Measurements from ENCODE around the gene CYBC1.

CYBC1 gene

DNA sequence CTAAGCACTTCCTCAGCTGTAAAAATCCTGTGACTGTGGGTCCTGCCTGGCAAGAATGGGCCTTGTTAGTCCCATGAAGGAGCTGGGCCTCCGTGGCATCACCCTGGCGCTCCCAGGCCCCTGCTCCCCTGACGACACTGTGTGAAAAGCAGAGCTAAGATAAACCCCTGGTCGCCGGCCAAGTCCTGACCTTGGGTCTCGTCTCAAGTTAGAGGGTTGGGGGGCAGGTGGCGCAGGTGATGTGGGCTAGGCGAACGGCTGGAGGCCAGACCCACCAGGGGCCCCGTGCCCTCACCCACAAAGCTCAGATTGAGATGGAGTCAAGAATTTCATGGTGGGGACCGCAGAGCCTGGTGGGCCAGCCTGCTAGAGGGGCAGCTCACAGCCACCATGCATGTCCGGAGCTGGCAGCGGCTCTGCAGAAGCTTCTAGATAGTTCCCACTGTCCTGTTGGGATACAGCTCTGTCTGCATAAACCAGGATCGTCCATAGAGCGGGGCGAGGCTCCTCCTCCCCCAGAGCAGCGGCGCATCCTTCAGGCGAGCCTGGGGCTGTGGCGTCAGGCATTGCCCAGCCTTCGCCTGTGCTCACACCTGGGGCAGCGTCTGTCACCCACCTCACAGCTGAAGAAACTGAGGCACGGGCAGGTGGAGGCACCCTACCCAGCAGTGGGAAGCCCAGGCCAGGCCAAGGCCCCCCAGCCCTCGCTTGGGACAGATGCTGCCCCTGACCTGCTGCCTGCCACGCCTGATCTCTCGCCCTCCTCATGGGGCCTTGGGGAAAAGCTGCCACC is 12.0 kb downstream of the CYBC1 start:
- peaks cover 36% of the 10 kb centered on the region for H3K36me3 ChIP-seq (ENCODE audit: insufficient read depth, low read length)
- no peaks in the 10 kb centered on the region for H3K9me2 ChIP-seq (ENCODE audit: low read depth, low read length)
- H3K27me3 ChIP-seq (ENCODE audit: insufficient read depth, low read length), result no peaks in the 10 kb centered on the region
- no peaks in the 10 kb centered on the region for H3K79me2 ChIP-seq (ENCODE audit: insufficient read depth, low read length)
- TF ChIP-seq EZH2 (IDR thresholded peaks at IDR 0.05; ENCODE audit: borderline replicate concordance, low read length) (no peak), CTCF (IDR thresholded peaks at IDR 0.05; ENCODE audit: low read length) (no peak)
- H3K4me3 ChIP-seq (ENCODE audit: low read depth, low read length, poor library complexity, severe bottlenecking), result no peak overlapping the region
- no peak overlapping the region for H2AFZ ChIP-seq (ENCODE audit: low read length)
- peaks cover 43% of the 10 kb centered on the region for H3K4me1 ChIP-seq (ENCODE audit: insufficient read depth, low read length, severe bottlenecking)
- no peaks in the 10 kb centered on the region for H4K20me1 ChIP-seq (ENCODE audit: insufficient read depth, low read length)
- H3F3A ChIP-seq (ENCODE audit: insufficient read depth, low read length), result peaks cover 9% of the 10 kb centered on the region; the same call in 1 of the 2 replicates
- no peak overlapping the region for H3K9ac ChIP-seq (ENCODE audit: low read length)
- no peak overlapping the region for H3K27ac ChIP-seq (ENCODE audit: low read depth, low read length, poor library complexity, severe bottlenecking)
- no peaks in the 10 kb centered on the region for H3K9me3 ChIP-seq (ENCODE audit: low read length)
- no peak overlapping the region for H3K4me2 ChIP-seq (ENCODE audit: low read length)

- no peak overlapping the region for H3K27ac ChIP-seq (ENCODE audit: low read depth, low read length, poor library complexity, severe bottlenecking)
- no peaks in the 10 kb centered on the region for H3K79me2 ChIP-seq (ENCODE audit: insufficient read depth, low read length)
- H4K20me1 ChIP-seq (ENCODE audit: insufficient read depth, low read length), result no peaks in the 10 kb centered on the region
- H3K9me3 ChIP-seq (ENCODE audit: low read length), result no peaks in the 10 kb centered on the region
- no peaks in the 10 kb centered on the region for H3K9me2 ChIP-seq (ENCODE audit: low read depth, low read length)
- TF ChIP-seq EZH2 (IDR thresholded peaks at IDR 0.05; ENCODE audit: borderline replicate concordance, low read length) (no peak), CTCF (IDR thresholded peaks at IDR 0.05; ENCODE audit: low read length) (no peak)
- peaks cover 9% of the 10 kb centered on the region; the same call in 1 of the 2 replicates for H3F3A ChIP-seq (ENCODE audit: insufficient read depth, low read length)
- H3K27me3 ChIP-seq (ENCODE audit: insufficient read depth, low read length), result no peaks in the 10 kb centered on the region
- H3K4me1 ChIP-seq (ENCODE audit: insufficient read depth, low read length, severe bottlenecking), result peaks cover 36% of the 10 kb centered on the region
- peaks cover 23% of the 10 kb centered on the region for H3K36me3 ChIP-seq (ENCODE audit: insufficient read depth, low read length)
- no peak overlapping the region for H2AFZ ChIP-seq (ENCODE audit: low read length)
- H3K9ac ChIP-seq (ENCODE audit: low read length), result no peak overlapping the region
- no peak overlapping the region for H3K4me2 ChIP-seq (ENCODE audit: low read length)
- H3K4me3 ChIP-seq (ENCODE audit: low read depth, low read length, poor library complexity, severe bottlenecking), result no peak overlapping the region
Observed at GRCh38 chr17:82437325-82437668, 13.3 kb downstream of the CYBC1 start.

DNA sequence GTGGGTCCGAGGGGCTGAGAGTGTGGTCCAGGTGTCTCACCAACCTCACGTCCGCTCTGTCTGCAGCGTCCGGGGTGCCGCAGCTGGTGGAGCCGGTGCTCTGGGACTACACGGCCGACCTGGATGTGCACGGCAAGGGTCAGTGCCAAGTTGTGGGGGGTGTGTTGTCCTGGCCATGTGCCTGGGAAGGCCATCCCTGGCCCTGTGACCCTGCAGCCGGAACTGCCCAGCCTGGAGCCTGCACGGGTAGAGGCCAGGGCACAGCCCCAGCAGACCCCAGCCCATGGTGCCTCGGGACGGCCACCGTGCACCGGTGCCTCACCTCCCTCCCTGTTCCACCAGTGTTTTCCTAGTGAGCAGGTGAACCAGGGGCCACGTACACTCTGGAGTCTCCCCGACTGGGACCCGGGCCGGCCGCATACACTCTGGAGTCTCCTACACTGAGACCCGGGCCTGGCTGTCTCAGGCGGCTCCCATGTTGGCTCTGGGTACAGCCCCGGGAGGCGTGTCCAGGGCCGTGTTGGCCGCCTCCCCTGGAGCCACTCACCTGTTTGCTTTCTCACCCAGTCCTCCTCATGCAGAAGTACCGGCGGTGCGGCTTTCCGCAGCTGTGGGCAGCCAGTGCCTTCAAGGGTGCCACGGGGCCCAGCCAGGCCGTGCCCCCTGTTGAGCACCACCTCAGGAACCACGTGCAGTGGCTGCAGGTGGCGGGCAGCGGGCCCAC is 13.8 kb downstream of the CYBC1 start:
- Histone ChIP-seq H3K36me3 (ENCODE audit: insufficient read depth, low read length) (peaks cover 17% of the 10 kb centered on the region), H2AFZ (ENCODE audit: low read length) (no peak overlapping the region), H3K9me3 (ENCODE audit: low read length) (no peaks in the 10 kb centered on the region), H3F3A (ENCODE audit: insufficient read depth, low read length) (peaks cover 5% of the 10 kb centered on the region; the same call in 1 of the 2 replicates), H3K4me3 (ENCODE audit: low read depth, low read length, poor library complexity, severe bottlenecking) (no peak overlapping the region), H3K4me1 (ENCODE audit: insufficient read depth, low read length, severe bottlenecking) (peaks cover 31% of the 10 kb centered on the region), H3K9me2 (ENCODE audit: low read depth, low read length) (no peaks in the 10 kb centered on the region), H3K9ac (ENCODE audit: low read length) (no peak overlapping the region), H3K27me3 (ENCODE audit: insufficient read depth, low read length) (no peaks in the 10 kb centered on the region), H3K79me2 (ENCODE audit: insufficient read depth, low read length) (no peaks in the 10 kb centered on the region), H3K27ac (ENCODE audit: low read depth, low read length, poor library complexity, severe bottlenecking) (no peak overlapping the region), H4K20me1 (ENCODE audit: insufficient read depth, low read length) (no peaks in the 10 kb centered on the region), H3K4me2 (ENCODE audit: low read length) (no peak overlapping the region)
- no peak for TF ChIP-seq EZH2 (IDR thresholded peaks at IDR 0.05; ENCODE audit: borderline replicate concordance, low read length)
- TF ChIP-seq CTCF (IDR thresholded peaks at IDR 0.05; ENCODE audit: low read length), result no peak

Data from OCI-LY1 (cell line).